PFSK-1 (cell line): ENCODE measurements around the gene ANKDD1B.

ENCODE experiments used
- FOXP2 ChIP-seq: optimal IDR thresholded peaks from 2 replicates; pipeline ENCODE3; 2011; ENCODE audit warnings: borderline replicate concordance, control low read depth, inconsistent platforms; ENCODE audit not compliant: insufficient read depth; ENCODE audit errors: extremely low read length, extremely low read depth
- POLR2AphosphoS5 ChIP-seq: IDR thresholded peaks from 2 replicates; pipeline ENCODE4 v1.6.1; 2012; ENCODE audit warnings: low read depth, mild to moderate bottlenecking, control low read depth, low read length, moderate library complexity
- REST ChIP-seq, 2 experiments: IDR thresholded peaks; 2 replicates each; pipeline versions ENCODE4 v1.6.1 to v1.8.0; 2011 to 2012; ENCODE audit warnings: low read depth in 2 of 2, low read length in 2 of 2, control low read depth in 1 of 2, inconsistent platforms in 1 of 2, mild to moderate bottlenecking in 1 of 2, moderate library complexity in 1 of 2; ENCODE audit not compliant: insufficient read depth in 1 of 2
- SIN3A ChIP-seq: IDR thresholded peaks from 2 replicates; pipeline ENCODE4 v1.6.1; 2012; ENCODE audit warnings: mild to moderate bottlenecking, low read length, moderate library complexity, borderline replicate concordance; ENCODE audit not compliant: insufficient read depth
- TAF1 ChIP-seq: IDR thresholded peaks from 2 replicates; pipeline ENCODE4 v1.6.1; 2012; ENCODE audit warnings: low read length, control low read depth, borderline replicate concordance; ENCODE audit not compliant: insufficient read depth

GRCh38 chr5:75685141-75685540, 73.9 kb downstream of the ANKDD1B start:
- TF ChIP-seq TAF1, result no peak
- TF ChIP-seq POLR2AphosphoS5, result no peak
- TF ChIP-seq REST (IDR thresholded peaks at IDR 0.05; ENCODE audit: insufficient read depth in 1 of 2, low read depth in 2 of 2, low read length in 2 of 2), result no peak
- no peak for TF ChIP-seq SIN3A
- TF ChIP-seq FOXP2, result no peak
